Keratinocyte (primary cell): ENCODE measurements around the gene TMEM18.

Experiments used
- EZH2 ChIP-seq: IDR thresholded peaks from one replicate; pipeline ENCODE4 v1.6.1; 2012; ENCODE audit warnings: inconsistent platforms, mild to moderate bottlenecking, low read length, moderate library complexity
- TF ChIP-seq, protein P1 (sequence below), 3 experiments: IDR thresholded peaks in 1 of 3; conservative IDR thresholded peaks in 1 of 3; optimal IDR thresholded peaks in 1 of 3; 2 replicates in 2 of 3; 3 replicates in 1 of 3; pipeline versions ENCODE3 to v1.5.1; 2011; ENCODE audit warnings: low read length in 3 of 3, mild to moderate bottlenecking in 3 of 3, moderate library complexity in 2 of 3, control low read depth in 1 of 3, inconsistent platforms in 1 of 3; ENCODE audit not compliant: insufficient read depth in 2 of 3; ENCODE audit errors: extremely low read depth in 1 of 3

DNA sequence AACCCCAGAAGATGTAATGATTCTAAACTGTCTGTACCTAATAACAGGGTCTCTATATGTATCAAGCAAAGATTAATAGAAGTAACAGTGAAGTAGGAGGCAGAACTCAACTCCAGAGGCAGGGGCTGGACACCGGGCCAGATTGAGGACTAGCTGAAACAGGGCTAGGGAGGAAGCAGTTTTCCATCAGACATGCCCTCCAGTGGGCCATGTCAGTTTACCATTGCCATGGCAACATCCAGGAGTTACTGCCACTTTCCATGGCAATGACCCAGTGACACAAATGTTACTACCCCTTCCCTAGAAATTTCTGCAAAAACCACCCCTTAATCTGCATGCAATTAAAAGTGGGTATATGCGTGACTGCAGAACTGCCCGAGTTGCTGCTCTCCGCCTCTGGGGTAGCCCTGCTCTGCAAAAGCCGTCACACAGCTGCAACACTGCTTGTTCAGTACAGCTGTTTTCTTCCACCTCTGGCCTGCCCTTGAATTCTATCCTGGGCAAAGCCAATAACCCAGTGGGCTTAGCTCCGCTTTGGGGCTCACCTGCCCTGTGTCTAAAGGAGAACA, 58.7 kb downstream of the TMEM18 start:
- TF ChIP-seq, protein P1, sequence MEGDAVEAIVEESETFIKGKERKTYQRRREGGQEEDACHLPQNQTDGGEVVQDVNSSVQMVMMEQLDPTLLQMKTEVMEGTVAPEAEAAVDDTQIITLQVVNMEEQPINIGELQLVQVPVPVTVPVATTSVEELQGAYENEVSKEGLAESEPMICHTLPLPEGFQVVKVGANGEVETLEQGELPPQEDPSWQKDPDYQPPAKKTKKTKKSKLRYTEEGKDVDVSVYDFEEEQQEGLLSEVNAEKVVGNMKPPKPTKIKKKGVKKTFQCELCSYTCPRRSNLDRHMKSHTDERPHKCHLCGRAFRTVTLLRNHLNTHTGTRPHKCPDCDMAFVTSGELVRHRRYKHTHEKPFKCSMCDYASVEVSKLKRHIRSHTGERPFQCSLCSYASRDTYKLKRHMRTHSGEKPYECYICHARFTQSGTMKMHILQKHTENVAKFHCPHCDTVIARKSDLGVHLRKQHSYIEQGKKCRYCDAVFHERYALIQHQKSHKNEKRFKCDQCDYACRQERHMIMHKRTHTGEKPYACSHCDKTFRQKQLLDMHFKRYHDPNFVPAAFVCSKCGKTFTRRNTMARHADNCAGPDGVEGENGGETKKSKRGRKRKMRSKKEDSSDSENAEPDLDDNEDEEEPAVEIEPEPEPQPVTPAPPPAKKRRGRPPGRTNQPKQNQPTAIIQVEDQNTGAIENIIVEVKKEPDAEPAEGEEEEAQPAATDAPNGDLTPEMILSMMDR (optimal IDR thresholded peaks at IDR 0.05 in 1 of 3, IDR thresholded peaks at IDR 0.05 in 1 of 3, conservative IDR thresholded peaks at IDR 0.05 in 1 of 3; ENCODE audit: extremely low read depth in 1 of 3, insufficient read depth in 2 of 3, low read length in 3 of 3), result no peak
- no peak for TF ChIP-seq EZH2
